NCI-H1048 (cell line): ENCODE results near the gene DAAM2.

Experiments used
- DNase-seq: peaks from one replicate; lab custom pipeline; 2025; lab: John Stamatoyannopoulos, UW

The DAAM2 gene

GRCh38 chr6:39931607-39932006 is 139.4 kb downstream of the DAAM2 start:
- no peak for DNase-seq

- no peak for DNase-seq
These were observed 140.3 kb downstream of the DAAM2 start for GRCh38 chr6:39932386-39932910.

- no peak for DNase-seq
These were observed 141.5 kb downstream of the DAAM2 start for GRCh38 chr6:39933669-39934130.

GRCh38 chr6:39934131-39934757 is 142.1 kb downstream of the DAAM2 start, which contains the start of gene MOCS1:
Gene MOCS1 (minus strand): TSS chr6:39934462. CDS start chr6:39934417, 45 bp downstream.
- DNase-seq, result no peak

GRCh38 chr6:39935241-39935640 is 143.1 kb downstream of the DAAM2 start:
- no peak for DNase-seq

- no peak for DNase-seq
These were observed 144.7 kb downstream of the DAAM2 start for GRCh38 chr6:39936857-39937256.

GRCh38 chr6:39937686-39938333 is 145.6 kb downstream of the DAAM2 start:
- no peak for DNase-seq

GRCh38 chr6:39938773-39939654 is 146.8 kb downstream of the DAAM2 start:
- DNase-seq, result no peak

- DNase-seq, result no peak
These were observed 149.0 kb downstream of the DAAM2 start for GRCh38 chr6:39941138-39941537.

GRCh38 chr6:39941820-39942219 is 149.6 kb downstream of the DAAM2 start:
- no peak for DNase-seq

- DNase-seq, result no peak
These were observed 150.9 kb downstream of the DAAM2 start for GRCh38 chr6:39942903-39943580.

- DNase-seq, result no peak
These were observed 153.4 kb downstream of the DAAM2 start for GRCh38 chr6:39945626-39946025.

GRCh38 chr6:39947611-39948068 is 155.5 kb downstream of the DAAM2 start:
- DNase-seq, result no peak

- DNase-seq, result no peak
These were observed 156.1 kb downstream of the DAAM2 start for GRCh38 chr6:39948199-39948791.

- DNase-seq, result no peak
These were observed 158.0 kb downstream of the DAAM2 start for GRCh38 chr6:39950125-39950720.

GRCh38 chr6:39951191-39951590 is 159.0 kb downstream of the DAAM2 start:
- no peak for DNase-seq

GRCh38 chr6:39951716-39952115 is 159.5 kb downstream of the DAAM2 start:
- no peak for DNase-seq

GRCh38 chr6:39952167-39952566 is 160.0 kb downstream of the DAAM2 start:
- DNase-seq, result no peak

GRCh38 chr6:39953076-39953618 is 161.0 kb downstream of the DAAM2 start:
- no peak for DNase-seq
